Activated T-helper 2 cell treated with anti-CD3 and anti-CD28 coated beads, Interferon-gamma antibody, Interleukin-2, Interleukin-4, amounts not matched to agents 10 μg/mL and 5 μg/mL and 100 μg/mL, durations not matched to agents 14 hours and 24 hours and 36 hours (primary cell): Measurements from ENCODE around the gene AGAP3. TPM values are rescaled to one million over a fixed set of nuclear protein-coding genes. Genes with fewer than 3 reads are reported as not detected.

Experiments
- DNase-seq: peaks from one replicate; pipeline ENCODE4 v3.0.0; 2021; ENCODE audit warnings: low spot score
- H3K27ac Mint-ChIP-seq: one replicate; pipeline ENCODE4 v1.8.0; 2021; ENCODE audit warnings: mixed read lengths
- H3K27me3 Mint-ChIP-seq: one replicate; pipeline ENCODE4 v1.8.0; 2021; ENCODE audit warnings: low read depth, mixed read lengths
- H3K36me3 Mint-ChIP-seq: one replicate; pipeline ENCODE4 v1.8.0; 2021; ENCODE audit warnings: low read depth, mixed read lengths
- H3K4me1 Mint-ChIP-seq: one replicate; pipeline ENCODE4 v1.8.0; 2021; ENCODE audit warnings: low read depth, mixed read lengths
- H3K4me3 Mint-ChIP-seq: one replicate; pipeline ENCODE4 v1.8.0; 2021; ENCODE audit warnings: low read depth, mild to moderate bottlenecking, moderate library complexity, mixed read lengths
- H3K9me3 Mint-ChIP-seq: one replicate; pipeline ENCODE4 v1.8.0; 2021; ENCODE audit warnings: mixed read lengths
- intact Hi-C: fragments of 100-400 bp; cut with micrococcal nuclease; formaldehyde crosslinking; loops from one replicate; pipeline ENCODE4 v1.15.1; 2023
- total RNA-seq: library from RNA; stranded (reverse); gene quantifications from 2 replicates; pipeline ENCODE4 v1.2.3, GENCODE V29; 2022

The AGAP3 gene
- total RNA-seq, 1 donor from 2014 or later: 62.5 TPM

DNA sequence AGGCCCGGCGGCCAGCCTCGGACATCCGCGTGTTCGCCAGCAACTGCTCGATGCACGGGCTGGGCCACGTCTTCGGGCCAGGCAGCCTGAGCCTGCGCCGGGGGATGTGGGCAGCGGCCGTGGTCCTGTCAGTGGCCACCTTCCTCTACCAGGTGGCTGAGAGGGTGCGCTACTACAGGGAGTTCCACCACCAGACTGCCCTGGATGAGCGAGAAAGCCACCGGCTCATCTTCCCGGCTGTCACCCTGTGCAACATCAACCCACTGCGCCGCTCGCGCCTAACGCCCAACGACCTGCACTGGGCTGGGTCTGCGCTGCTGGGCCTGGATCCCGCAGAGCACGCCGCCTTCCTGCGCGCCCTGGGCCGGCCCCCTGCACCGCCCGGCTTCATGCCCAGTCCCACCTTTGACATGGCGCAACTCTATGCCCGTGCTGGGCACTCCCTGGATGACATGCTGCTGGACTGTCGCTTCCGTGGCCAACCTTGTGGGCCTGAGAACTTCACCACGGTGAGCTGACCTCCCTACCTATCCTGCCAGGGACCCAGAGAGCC lies 37.3 kb upstream of the AGAP3 start:
- intact Hi-C loops: no loop called here
- H3K27ac Mint-ChIP-seq: no peak overlapping the region
- peaks cover 2% of the 10 kb centered on the region for H3K4me1 Mint-ChIP-seq
- DNase-seq: no peak
- H3K4me3 Mint-ChIP-seq: no peak overlapping the region
- peaks cover 7% of the 10 kb centered on the region for H3K36me3 Mint-ChIP-seq
- no peaks in the 10 kb centered on the region for H3K9me3 Mint-ChIP-seq
- H3K27me3 Mint-ChIP-seq: peaks cover 3% of the 10 kb centered on the region

DNA sequence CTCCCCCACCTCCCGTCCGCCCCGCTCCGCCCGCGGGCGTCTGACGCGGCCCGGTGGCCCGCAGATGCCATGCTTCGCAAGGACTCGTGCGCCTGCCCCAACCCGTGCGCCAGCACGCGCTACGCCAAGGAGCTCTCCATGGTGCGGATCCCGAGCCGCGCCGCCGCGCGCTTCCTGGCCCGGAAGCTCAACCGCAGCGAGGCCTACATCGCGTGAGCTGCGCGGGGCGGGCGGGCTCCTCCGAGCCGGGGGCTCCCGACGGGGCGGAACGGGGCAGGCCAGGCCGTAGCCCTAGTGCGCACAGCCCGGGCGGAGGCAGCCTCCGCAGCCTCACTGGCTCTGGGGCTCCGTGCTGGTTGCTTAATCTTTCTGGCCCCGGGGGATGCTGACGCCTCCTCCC lies 35.2 kb upstream of the AGAP3 start:
- H3K27ac Mint-ChIP-seq: no peak overlapping the region
- H3K4me1 Mint-ChIP-seq: peaks cover 2% of the 10 kb centered on the region
- peaks cover 14% of the 10 kb centered on the region for H3K36me3 Mint-ChIP-seq
- peaks cover 3% of the 10 kb centered on the region for H3K27me3 Mint-ChIP-seq
- peak; percentile 67 for DNase-seq
- H3K4me3 Mint-ChIP-seq: no peak overlapping the region
- intact Hi-C loops: no loop called here
- no peaks in the 10 kb centered on the region for H3K9me3 Mint-ChIP-seq

DNA sequence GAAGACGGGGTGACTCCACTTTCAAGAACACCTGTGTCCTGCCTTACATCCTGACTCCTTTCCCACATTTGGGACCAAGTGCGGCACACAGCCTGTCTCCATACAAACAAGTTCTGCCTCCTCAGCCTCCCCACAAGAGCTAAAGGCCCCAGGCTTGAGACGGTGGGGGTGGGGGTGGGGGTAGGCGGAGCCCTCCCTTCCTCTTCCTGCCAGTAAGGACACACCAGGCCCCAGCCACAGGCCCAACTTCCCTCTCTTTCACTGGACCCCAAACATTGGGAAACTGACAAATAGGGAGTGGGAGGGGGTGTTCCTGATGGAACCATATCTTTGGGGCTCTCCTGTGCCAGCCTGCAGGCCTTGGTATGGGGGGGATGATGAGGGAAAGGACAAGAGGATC lies 33.2 kb upstream of the AGAP3 start:
- Mint-ChIP-seq H3K4me1 (peaks cover 13% of the 10 kb centered on the region), H3K4me3 (no peak overlapping the region), H3K36me3 (peaks cover 14% of the 10 kb centered on the region), H3K27ac (no peak overlapping the region), H3K27me3 (peaks cover 3% of the 10 kb centered on the region), H3K9me3 (no peaks in the 10 kb centered on the region)
- intact Hi-C loops: no loop called here
- DNase-seq: no peak

DNA sequence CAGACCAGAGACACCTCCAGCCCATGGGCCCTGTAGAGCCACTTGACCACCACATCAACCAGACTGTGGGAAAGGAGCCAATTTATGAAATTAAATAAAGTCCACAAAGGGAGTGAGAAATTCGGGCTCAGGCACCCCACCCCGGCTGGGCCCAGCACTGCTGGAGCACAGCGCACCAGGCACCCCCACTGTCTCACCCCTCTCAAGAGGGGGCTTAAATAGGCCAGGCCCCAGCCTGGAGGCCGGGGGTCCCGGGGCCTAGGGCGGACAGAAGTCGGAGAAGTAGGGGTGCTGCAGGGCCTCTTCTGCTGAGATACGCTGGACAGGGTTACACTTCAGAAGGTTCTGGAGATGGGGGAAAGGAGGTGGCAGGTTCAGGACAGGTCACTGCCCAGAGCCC lies 32.5 kb upstream of the AGAP3 start:
- Mint-ChIP-seq H3K27ac (no peak overlapping the region), H3K9me3 (no peaks in the 10 kb centered on the region), H3K36me3 (peaks cover 14% of the 10 kb centered on the region), H3K4me3 (no peak overlapping the region), H3K27me3 (peaks cover 3% of the 10 kb centered on the region), H3K4me1 (peaks cover 17% of the 10 kb centered on the region)
- intact Hi-C loops: no loop called here
- DNase-seq: no peak

DNA sequence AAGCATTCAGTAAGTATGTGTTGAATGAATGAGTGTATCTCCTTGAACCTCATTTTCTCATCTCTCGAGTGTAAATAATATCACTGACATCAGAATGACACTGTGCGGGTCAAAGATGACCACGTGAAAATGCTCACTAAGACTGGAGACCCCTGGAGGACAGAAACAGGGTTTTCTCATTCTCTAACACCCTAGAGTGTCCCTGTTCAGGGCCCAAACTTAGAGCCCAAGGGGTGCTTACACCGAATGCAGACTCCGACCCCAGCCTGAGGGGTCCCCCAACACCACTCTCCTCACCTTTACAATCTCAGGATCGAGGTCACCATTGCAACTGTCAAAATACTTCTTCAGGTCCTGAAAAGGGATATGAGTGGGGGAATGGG lies 30.0 kb upstream of the AGAP3 start:
- H3K4me3 Mint-ChIP-seq: peak overlapping the region; percentile 94
- H3K36me3 Mint-ChIP-seq: peaks cover 14% of the 10 kb centered on the region
- no peaks in the 10 kb centered on the region for H3K9me3 Mint-ChIP-seq
- no peak overlapping the region for H3K27ac Mint-ChIP-seq
- H3K27me3 Mint-ChIP-seq: no peaks in the 10 kb centered on the region
- intact Hi-C loops: loop anchor here (5.0 kb wide), 2 partner anchors 44 to 1219 kb away; partner anchors contain the start of gene ZNF862
- H3K4me1 Mint-ChIP-seq: peaks cover 25% of the 10 kb centered on the region
- no peak for DNase-seq

DNA sequence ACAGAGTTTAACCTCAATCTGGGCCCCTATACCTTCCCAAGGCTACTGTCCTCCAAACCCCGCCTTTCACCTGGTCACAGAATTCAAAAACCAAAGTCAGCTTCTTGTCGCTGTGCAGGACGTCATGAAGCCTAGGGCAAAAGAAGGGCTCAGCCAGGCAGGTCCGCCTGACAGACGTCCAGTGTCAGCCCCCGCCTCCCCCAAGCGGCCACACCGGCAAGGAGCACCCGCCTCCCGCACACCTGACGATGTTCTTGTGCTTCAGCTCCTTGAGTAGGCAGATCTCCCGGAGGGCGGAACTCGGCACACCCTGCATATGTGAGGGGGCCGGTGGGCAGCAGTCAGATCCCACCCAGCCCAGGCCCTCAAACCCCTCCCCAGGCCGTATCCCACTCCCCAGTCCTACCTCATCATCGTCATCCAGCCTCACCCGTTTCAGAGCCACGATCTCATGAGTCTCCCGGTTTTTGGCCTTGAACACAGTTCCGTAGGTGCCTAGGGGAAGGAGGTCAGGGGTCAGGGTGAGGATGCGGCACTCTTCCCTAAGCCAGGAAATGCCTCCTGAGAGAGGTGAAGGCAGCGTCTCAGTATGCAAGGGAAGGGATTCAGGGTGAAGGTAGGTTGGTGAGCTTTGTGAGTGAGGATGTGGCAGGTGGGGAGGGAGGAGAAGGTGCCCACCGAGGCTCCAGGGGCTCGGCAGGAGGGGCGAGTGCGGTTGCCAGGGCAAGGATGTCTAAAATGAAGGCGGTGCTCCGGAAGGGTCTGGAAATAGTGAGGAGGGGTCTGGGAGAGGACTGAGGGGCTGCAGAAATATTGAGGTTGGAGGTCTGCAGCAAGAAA lies 29.4 kb upstream of the AGAP3 start:
- intact Hi-C loops: loop anchor here (5.0 kb wide), 2 partner anchors 45 to 1220 kb away; partner anchors contain the start of gene ZNF862
- Mint-ChIP-seq H3K4me3 (peak overlapping the region; percentile 94), H3K4me1 (peaks cover 28% of the 10 kb centered on the region), H3K27ac (peak overlapping the region; percentile 47), H3K9me3 (no peaks in the 10 kb centered on the region), H3K27me3 (no peaks in the 10 kb centered on the region), H3K36me3 (peaks cover 14% of the 10 kb centered on the region)
- DNase-seq: no peak

DNA sequence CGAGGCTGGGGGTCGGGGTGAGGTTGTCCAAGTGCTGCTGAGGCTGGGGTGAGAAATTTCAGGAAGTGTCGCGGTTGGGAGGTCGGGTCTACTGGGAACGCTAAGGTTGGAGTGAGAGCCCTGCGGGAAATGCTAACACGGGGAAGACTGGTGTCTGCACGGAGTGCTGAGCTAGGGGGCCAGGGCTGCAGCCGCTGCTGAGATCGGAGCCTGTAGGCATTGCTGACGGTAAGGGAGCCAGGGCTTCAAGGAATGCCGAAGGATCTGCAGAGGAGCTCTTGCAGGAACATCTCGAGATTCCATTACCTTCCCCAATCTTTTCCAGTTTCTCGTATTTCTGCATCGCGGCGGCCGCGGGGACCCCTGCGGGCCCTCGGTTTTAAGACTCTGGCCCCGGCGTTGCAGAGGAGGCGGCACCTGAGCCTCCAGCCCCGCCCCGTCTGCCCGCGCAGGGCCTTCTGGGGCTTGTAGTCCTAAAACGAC lies 28.7 kb upstream of the AGAP3 start, which contains the start of gene CDK5:
Gene CDK5 (minus strand): TSS at position 392 of the 483 bp plus-strand sequence. CDS start 49 bp downstream, at position 343.
- Mint-ChIP-seq H3K27ac (peak within 1 kb of the TSS; percentile 93), H3K4me1 (peaks cover 27% of the 10 kb centered on the region), H3K36me3 (peaks cover 12% of the 10 kb centered on the region), H3K9me3 (no peaks in the 10 kb centered on the region), H3K27me3 (no peaks in the 10 kb centered on the region), H3K4me3 (peak within 1 kb of the TSS; percentile 94)
- no peak for DNase-seq
- intact Hi-C loops: loop anchor here (5.0 kb wide), 2 partner anchors 45 to 1220 kb away; partner anchors contain the start of gene ZNF862

DNA sequence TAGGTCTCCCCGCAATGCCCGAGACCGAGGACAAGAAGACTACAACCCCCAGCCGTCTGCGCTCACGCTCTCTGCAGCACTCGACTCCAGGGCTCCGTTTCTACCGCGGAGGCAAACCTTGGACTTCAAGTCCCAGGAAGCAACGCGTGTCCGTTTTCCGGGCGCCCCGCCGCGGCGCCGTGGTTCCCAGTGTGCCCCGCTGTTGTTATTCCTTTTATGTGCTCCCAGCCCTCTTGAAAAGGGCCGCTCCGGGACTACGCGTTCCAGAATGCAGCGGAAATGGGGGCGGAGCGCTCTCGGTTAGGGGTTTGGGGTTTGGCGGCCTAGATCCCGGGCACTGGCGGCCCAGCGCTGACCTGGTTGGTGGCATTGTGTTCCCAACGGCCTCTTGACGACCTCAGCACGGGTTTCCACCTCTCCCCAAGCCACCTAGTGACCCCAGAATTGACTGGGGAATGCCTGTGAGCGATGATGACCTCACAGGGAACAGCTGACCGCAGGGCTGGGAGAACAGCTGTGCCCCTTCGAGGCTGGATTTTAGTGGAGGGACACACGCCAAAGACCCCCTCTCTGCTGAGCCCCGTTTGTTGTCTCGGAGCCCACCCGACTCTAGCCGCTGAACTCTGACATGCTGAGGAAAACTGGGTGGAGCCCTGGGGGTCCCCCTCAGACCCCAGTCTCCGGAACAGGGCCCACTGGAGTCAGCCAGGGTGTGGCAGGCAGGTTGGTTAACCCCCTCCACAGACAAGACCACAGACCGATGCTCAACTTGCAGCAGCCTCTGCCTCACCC lies 28.1 kb upstream of the AGAP3 start:
- peak; percentile 97 for DNase-seq
- H3K4me3 Mint-ChIP-seq: peak overlapping the region; percentile 94
- intact Hi-C loops: loop anchor here (1.0 to 5.0 kb wide), 6 partner anchors 19 to 1221 kb away; partner anchors contain the start of genes ABCB8, CHPF2, FASTK and ZNF862
- peaks cover 11% of the 10 kb centered on the region for H3K36me3 Mint-ChIP-seq
- H3K9me3 Mint-ChIP-seq: no peaks in the 10 kb centered on the region
- no peaks in the 10 kb centered on the region for H3K27me3 Mint-ChIP-seq
- peak overlapping the region; percentile 93 for H3K27ac Mint-ChIP-seq
- H3K4me1 Mint-ChIP-seq: peaks cover 26% of the 10 kb centered on the region

DNA sequence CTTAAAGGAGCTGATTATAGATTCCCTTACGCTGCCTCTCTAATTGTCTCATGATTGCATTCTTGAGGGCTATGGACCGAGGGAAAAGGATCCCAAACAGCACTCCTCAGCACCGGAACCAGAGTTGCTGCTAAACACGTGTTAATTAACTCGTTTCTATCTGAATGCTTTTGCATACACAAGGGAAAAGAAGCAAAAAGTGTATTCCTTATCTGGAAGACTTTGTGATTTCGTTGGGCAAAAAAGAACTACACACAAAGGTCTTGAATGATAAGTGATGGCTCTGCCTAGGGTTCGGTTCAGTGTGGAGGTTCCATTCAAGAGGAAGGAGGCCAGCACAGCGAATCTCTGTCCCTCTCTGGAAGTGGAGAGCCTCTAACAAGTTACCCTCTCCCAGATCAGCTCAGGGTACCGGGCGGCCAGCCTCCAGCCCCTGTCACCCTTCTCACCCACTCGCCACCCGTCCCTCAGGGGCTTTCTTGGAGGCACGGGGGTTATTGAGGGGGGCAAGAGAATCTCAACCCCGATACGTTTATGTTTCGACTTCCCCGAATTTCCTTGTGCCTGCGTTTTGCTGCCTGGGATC lies 27.4 kb upstream of the AGAP3 start:
- Mint-ChIP-seq H3K9me3 (no peaks in the 10 kb centered on the region), H3K4me3 (peak overlapping the region; percentile 94), H3K27me3 (no peaks in the 10 kb centered on the region), H3K4me1 (peaks cover 26% of the 10 kb centered on the region), H3K36me3 (peaks cover 12% of the 10 kb centered on the region), H3K27ac (peak overlapping the region; percentile 93)
- no peak for DNase-seq
- intact Hi-C loops: loop anchor here (1.0 to 5.0 kb wide), 6 partner anchors 20 to 1222 kb away; partner anchors contain the start of genes ABCB8, CHPF2, FASTK and ZNF862

DNA sequence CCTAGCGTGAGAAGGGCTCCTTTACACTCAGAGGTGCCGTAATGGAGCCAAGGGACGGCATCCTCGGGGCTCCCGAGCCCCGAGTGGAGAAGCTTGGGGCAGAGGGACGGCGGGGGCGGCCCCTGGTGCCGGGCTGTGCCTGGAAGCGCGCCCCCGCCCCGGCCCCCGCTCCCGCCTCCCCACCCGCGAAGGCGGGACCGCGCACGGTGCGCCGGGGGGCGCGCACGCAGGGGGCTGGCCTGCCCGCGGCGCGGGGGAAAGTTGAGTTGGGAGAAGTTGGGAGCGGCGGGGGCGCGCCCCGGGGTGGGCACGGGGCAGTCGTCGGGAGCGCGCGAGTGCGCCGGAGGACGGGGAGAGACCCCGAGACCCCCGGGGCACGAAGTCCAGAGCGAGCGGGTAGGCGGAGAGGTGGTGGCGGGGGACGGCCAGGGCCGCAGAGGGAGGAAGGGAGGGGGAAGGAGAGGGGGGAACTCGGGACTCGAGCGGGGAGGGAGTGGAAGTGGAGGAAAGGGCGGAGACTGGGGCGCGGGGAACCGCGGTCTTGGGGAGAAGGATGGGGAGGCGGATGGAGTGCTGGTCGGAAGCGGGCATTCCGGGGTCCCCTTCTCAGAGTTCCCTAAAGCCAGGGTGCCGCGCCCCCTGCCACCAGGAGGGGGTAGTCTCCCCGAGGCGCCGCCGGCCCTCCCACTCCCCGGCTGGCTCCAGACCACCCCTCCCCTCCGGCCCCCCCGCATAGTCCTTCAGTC lies 26.7 kb upstream of the AGAP3 start, which contains the start of gene SLC4A2:
Gene SLC4A2 (plus strand): TSS at position 223 of the 746 bp plus-strand sequence. CDS start 2,399 bp downstream, outside the sequence.
- Mint-ChIP-seq H3K27ac (peak within 1 kb of the TSS; percentile 93), H3K4me1 (peaks cover 26% of the 10 kb centered on the region), H3K4me3 (peak within 1 kb of the TSS; percentile 94), H3K9me3 (no peaks in the 10 kb centered on the region), H3K27me3 (no peaks in the 10 kb centered on the region), H3K36me3 (peaks cover 10% of the 10 kb centered on the region)
- intact Hi-C loops: loop anchor here (2.0 to 5.0 kb wide), 3 partner anchors 47 to 1222 kb away; partner anchors contain the start of genes CHPF2 and ZNF862
- peak; percentile 67 for DNase-seq

DNA sequence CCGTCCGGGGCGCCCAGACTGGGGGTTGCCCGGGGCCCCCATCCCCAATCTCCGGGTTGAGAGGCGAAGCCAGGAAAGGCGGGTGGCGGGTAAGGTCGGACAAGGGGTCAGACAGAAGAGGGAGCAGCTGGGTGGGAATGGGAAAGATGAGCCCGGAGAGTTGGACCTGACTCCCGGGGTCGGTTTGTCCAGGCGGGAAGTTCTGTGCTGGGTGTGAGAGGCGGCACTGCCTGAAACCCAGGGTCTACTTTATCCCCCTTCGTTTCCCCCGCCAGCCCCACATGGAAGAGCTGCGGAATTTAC lies 26.2 kb upstream of the AGAP3 start:
- Mint-ChIP-seq H3K4me1 (peaks cover 26% of the 10 kb centered on the region), H3K9me3 (no peaks in the 10 kb centered on the region)

More for the DNA sequence above, 26.2 kb upstream of the AGAP3 start:
- no peak for DNase-seq
- Mint-ChIP-seq H3K4me3 (peak overlapping the region; percentile 94), H3K27ac (peak overlapping the region; percentile 17), H3K27me3 (no peaks in the 10 kb centered on the region), H3K36me3 (peaks cover 9% of the 10 kb centered on the region)
- intact Hi-C loops: no loop called here
